ENCODE results near the gene GGNBP2.
A peak's percentile ranks its signal among the peaks of the same experiment; 100 is the strongest.

GGNBP2 gene

GRCh38 chr17:36512641-36513040 is 32.1 kb upstream of the GGNBP2 start:
- FAIRE-seq = no peak
- DNase-seq (ENCODE audit: insufficient read length, low spot score) = no peak

GRCh38 chr17:36514856-36515255 is 29.9 kb upstream of the GGNBP2 start:
- FAIRE-seq (no peak), DNase-seq (ENCODE audit: insufficient read length, low spot score) (no peak)

GRCh38 chr17:36515837-36516236 is 28.9 kb upstream of the GGNBP2 start:
- DNase-seq (ENCODE audit: insufficient read length, low spot score) = no peak
- FAIRE-seq = no peak

GRCh38 chr17:36523113-36523512 is 21.6 kb upstream of the GGNBP2 start:
- FAIRE-seq = no peak
- DNase-seq (ENCODE audit: insufficient read length, low spot score) = no peak

- DNase-seq (ENCODE audit: insufficient read length, low spot score) (no peak), FAIRE-seq (no peak)
These were observed 20.3 kb upstream of the GGNBP2 start for GRCh38 chr17:36524428-36524876.

GRCh38 chr17:36525113-36525512 is 19.6 kb upstream of the GGNBP2 start:
- FAIRE-seq (no peak), DNase-seq (ENCODE audit: insufficient read length, low spot score) (no peak)

- FAIRE-seq (no peak), DNase-seq (ENCODE audit: insufficient read length, low spot score) (no peak)
These were observed 18.8 kb upstream of the GGNBP2 start for GRCh38 chr17:36525888-36526287.

- DNase-seq (ENCODE audit: insufficient read length, low spot score) (no peak), FAIRE-seq (no peak)
These were observed 17.0 kb upstream of the GGNBP2 start for GRCh38 chr17:36527621-36528250.

GRCh38 chr17:36529121-36529520 is 15.6 kb upstream of the GGNBP2 start:
- DNase-seq (ENCODE audit: insufficient read length, low spot score) (no peak), FAIRE-seq (no peak)

GRCh38 chr17:36532435-36532975 is 12.2 kb upstream of the GGNBP2 start:
- DNase-seq (ENCODE audit: insufficient read length, low spot score) (no peak), FAIRE-seq (no peak)

- FAIRE-seq = no peak
- DNase-seq (ENCODE audit: insufficient read length, low spot score) = peak; percentile 75
These were observed 10.5 kb upstream of the GGNBP2 start for GRCh38 chr17:36533935-36534839.

GRCh38 chr17:36534840-36535668 is 9.7 kb upstream of the GGNBP2 start, which contains the start of the genes MYO19 and PIGW:
Gene MYO19, minus strand, starts transcription at chr17:36534868. Its CDS starts 2,330 bp downstream, at chr17:36532538.
Gene PIGW, plus strand, starts transcription at chr17:36534987. Its CDS starts 2,115 bp downstream, at chr17:36537102.
- DNase-seq (ENCODE audit: insufficient read length, low spot score) (peak; percentile 91), FAIRE-seq (no peak)

GRCh38 chr17:36535669-36536081 is 9.0 kb upstream of the GGNBP2 start:
- no peak for FAIRE-seq
- no peak for DNase-seq (ENCODE audit: insufficient read length, low spot score)

- no peak for FAIRE-seq
- DNase-seq (ENCODE audit: insufficient read length, low spot score) = no peak
These were observed 4.0 kb upstream of the GGNBP2 start for GRCh38 chr17:36540696-36541095.

- DNase-seq (ENCODE audit: insufficient read length, low spot score) (no peak), FAIRE-seq (no peak)
These were observed 2.0 kb upstream of the GGNBP2 start for GRCh38 chr17:36542755-36543154.

GRCh38 chr17:36544044-36544306 is 744 bp upstream of the GGNBP2 start:
- no peak for FAIRE-seq
- DNase-seq (ENCODE audit: insufficient read length, low spot score) = peak; percentile 54

GRCh38 chr17:36545077-36545464 is 352 bp downstream of the GGNBP2 start:
- DNase-seq (ENCODE audit: insufficient read length, low spot score) = peak; percentile 69
- FAIRE-seq = no peak

GRCh38 chr17:36545465-36546417 is 1.0 kb downstream of the GGNBP2 start:
- peak; percentile 96 for DNase-seq (ENCODE audit: insufficient read length, low spot score)
- no peak for FAIRE-seq

GRCh38 chr17:36546418-36547093 is 1.8 kb downstream of the GGNBP2 start:
- FAIRE-seq = no peak

More at GRCh38 chr17:36546418-36547093, 1.8 kb downstream of the GGNBP2 start:
- no peak for DNase-seq (ENCODE audit: insufficient read length, low spot score)

Data from HTR-8/SVneo (cell line).